Measurements from ENCODE around the gene UACA.
"Not testable (repeated sequence)": the region's sequence is repeated elsewhere in the genome, so short reads cannot be mapped to it uniquely, and the experiment has no call there.

The UACA gene

GRCh38 chr15:70665599-70665998 is 97.8 kb downstream of the UACA start:
- Histone ChIP-seq H3K9me2 (replicated peaks; ENCODE audit: low read depth, low read length) (no peaks in the 10 kb centered on the region), H3K4me1 (ENCODE audit: insufficient read depth, low read length, poor library complexity, severe bottlenecking) (peaks cover 6% of the 10 kb centered on the region), H3K27me3 (ENCODE audit: insufficient read depth, low read length, poor library complexity, severe bottlenecking) (no peaks in the 10 kb centered on the region), H3F3A (ENCODE audit: low read depth) (no peaks in the 10 kb centered on the region), H3K36me3 (ENCODE audit: insufficient read depth, low read length) (no peaks in the 10 kb centered on the region), H3K9ac (ENCODE audit: low read depth, low read length, poor library complexity, severe bottlenecking) (no peak overlapping the region), H3K9me3 (ENCODE audit: insufficient read depth, low read depth, low read length) (no peaks in the 10 kb centered on the region), H3K4me3 (ENCODE audit: low read length, poor library complexity, severe bottlenecking) (no peak overlapping the region), H3K4me2 (ENCODE audit: low read depth, low read length, poor library complexity, severe bottlenecking) (no peak overlapping the region), H2AFZ (ENCODE audit: low read length) (no peak overlapping the region), H4K20me1 (ENCODE audit: insufficient read depth, low read length, poor library complexity, severe bottlenecking) (no peaks in the 10 kb centered on the region), H3K79me2 (ENCODE audit: insufficient read depth, low read length) (no peaks in the 10 kb centered on the region)
- TF ChIP-seq, protein P1, sequence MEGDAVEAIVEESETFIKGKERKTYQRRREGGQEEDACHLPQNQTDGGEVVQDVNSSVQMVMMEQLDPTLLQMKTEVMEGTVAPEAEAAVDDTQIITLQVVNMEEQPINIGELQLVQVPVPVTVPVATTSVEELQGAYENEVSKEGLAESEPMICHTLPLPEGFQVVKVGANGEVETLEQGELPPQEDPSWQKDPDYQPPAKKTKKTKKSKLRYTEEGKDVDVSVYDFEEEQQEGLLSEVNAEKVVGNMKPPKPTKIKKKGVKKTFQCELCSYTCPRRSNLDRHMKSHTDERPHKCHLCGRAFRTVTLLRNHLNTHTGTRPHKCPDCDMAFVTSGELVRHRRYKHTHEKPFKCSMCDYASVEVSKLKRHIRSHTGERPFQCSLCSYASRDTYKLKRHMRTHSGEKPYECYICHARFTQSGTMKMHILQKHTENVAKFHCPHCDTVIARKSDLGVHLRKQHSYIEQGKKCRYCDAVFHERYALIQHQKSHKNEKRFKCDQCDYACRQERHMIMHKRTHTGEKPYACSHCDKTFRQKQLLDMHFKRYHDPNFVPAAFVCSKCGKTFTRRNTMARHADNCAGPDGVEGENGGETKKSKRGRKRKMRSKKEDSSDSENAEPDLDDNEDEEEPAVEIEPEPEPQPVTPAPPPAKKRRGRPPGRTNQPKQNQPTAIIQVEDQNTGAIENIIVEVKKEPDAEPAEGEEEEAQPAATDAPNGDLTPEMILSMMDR (conservative IDR thresholded peaks at IDR 0.05; ENCODE audit: low read length): no peak
- no peak for TF ChIP-seq EZH2phosphoT487 (IDR thresholded peaks at IDR 0.05; ENCODE audit: borderline replicate concordance)

DNA sequence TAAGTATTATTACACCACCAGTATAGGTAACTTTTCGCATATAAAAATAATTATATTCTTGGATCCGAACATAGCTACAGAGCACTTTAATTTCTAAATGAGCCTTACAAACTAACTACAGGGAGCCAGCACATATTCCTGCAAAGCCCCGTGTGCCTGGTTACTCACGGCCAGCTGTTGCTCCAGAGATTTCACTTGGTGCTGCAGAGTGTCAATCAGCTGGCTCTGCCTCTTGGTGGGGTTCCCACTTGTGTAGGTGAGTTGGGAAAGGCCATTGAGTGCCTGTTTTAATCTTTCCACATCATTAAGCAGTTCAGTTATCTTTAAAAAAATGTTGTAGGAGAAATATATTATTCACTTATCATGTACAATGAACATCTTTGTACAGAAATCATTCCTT is 98.9 kb downstream of the UACA start:
- no peaks in the 10 kb centered on the region for H3F3A ChIP-seq (ENCODE audit: low read depth)
- no peak for TF ChIP-seq EZH2phosphoT487 (IDR thresholded peaks at IDR 0.05; ENCODE audit: borderline replicate concordance)
- TF ChIP-seq, protein P1 (conservative IDR thresholded peaks at IDR 0.05; ENCODE audit: low read length): no peak
- H3K4me1 ChIP-seq (ENCODE audit: insufficient read depth, low read length, poor library complexity, severe bottlenecking): peaks cover 11% of the 10 kb centered on the region
- H3K36me3 ChIP-seq (ENCODE audit: insufficient read depth, low read length): no peaks in the 10 kb centered on the region
- H3K4me3 ChIP-seq (ENCODE audit: low read length, poor library complexity, severe bottlenecking): no peak overlapping the region
- no peak overlapping the region for H3K4me2 ChIP-seq (ENCODE audit: low read depth, low read length, poor library complexity, severe bottlenecking)
- no peaks in the 10 kb centered on the region for H3K79me2 ChIP-seq (ENCODE audit: insufficient read depth, low read length)
- no peaks in the 10 kb centered on the region for H4K20me1 ChIP-seq (ENCODE audit: insufficient read depth, low read length, poor library complexity, severe bottlenecking)
- no peaks in the 10 kb centered on the region for H3K9me2 ChIP-seq (replicated peaks; ENCODE audit: low read depth, low read length)
- H2AFZ ChIP-seq (ENCODE audit: low read length): no peak overlapping the region
- H3K27me3 ChIP-seq (ENCODE audit: insufficient read depth, low read length, poor library complexity, severe bottlenecking): no peaks in the 10 kb centered on the region
- H3K9ac ChIP-seq (ENCODE audit: low read depth, low read length, poor library complexity, severe bottlenecking): no peak overlapping the region
- H3K9me3 ChIP-seq (ENCODE audit: insufficient read depth, low read depth, low read length): no peaks in the 10 kb centered on the region

DNA sequence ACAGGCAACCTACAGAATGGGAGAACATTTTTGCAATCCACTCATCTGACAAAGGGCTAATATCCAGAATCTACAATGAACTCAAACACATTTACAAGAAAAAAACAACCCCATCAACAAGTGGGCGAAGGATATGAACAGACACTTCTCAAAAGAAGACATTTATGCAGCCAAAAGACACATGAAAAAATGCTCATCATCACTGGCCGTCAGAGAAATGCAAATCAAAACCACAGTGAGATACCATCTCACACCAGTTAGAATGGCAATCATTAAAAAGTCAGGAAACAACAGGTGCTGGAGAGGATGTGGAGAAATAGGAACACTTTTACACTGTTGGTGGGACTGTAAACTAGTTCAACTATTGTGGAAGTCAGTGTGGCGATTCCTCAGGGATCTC is 100.3 kb downstream of the UACA start:
- H4K20me1 ChIP-seq (ENCODE audit: insufficient read depth, low read length, poor library complexity, severe bottlenecking); H3K9me2 ChIP-seq (replicated peaks; ENCODE audit: low read depth, low read length); H3K27me3 ChIP-seq (ENCODE audit: insufficient read depth, low read length, poor library complexity, severe bottlenecking); H3K36me3 ChIP-seq (ENCODE audit: insufficient read depth, low read length); H3K9ac ChIP-seq (ENCODE audit: low read depth, low read length, poor library complexity, severe bottlenecking); H3K4me3 ChIP-seq (ENCODE audit: low read length, poor library complexity, severe bottlenecking); H3F3A ChIP-seq (ENCODE audit: low read depth); H3K9me3 ChIP-seq (ENCODE audit: insufficient read depth, low read depth, low read length); H3K4me2 ChIP-seq (ENCODE audit: low read depth, low read length, poor library complexity, severe bottlenecking); H2AFZ ChIP-seq (ENCODE audit: low read length); H3K79me2 ChIP-seq (ENCODE audit: insufficient read depth, low read length): not testable (repeated sequence)
- H3K4me1 ChIP-seq (ENCODE audit: insufficient read depth, low read length, poor library complexity, severe bottlenecking): peaks cover 11% of the 10 kb centered on the region

GRCh38 chr15:70659662-70660061 is 103.7 kb downstream of the UACA start:
- Histone ChIP-seq H3K36me3 (ENCODE audit: insufficient read depth, low read length) (no peaks in the 10 kb centered on the region), H3K9ac (ENCODE audit: low read depth, low read length, poor library complexity, severe bottlenecking) (no peak overlapping the region), H4K20me1 (ENCODE audit: insufficient read depth, low read length, poor library complexity, severe bottlenecking) (no peaks in the 10 kb centered on the region), H3K9me3 (ENCODE audit: insufficient read depth, low read depth, low read length) (no peaks in the 10 kb centered on the region), H3K79me2 (ENCODE audit: insufficient read depth, low read length) (no peaks in the 10 kb centered on the region), H3K4me3 (ENCODE audit: low read length, poor library complexity, severe bottlenecking) (no peak overlapping the region), H3K9me2 (replicated peaks; ENCODE audit: low read depth, low read length) (no peaks in the 10 kb centered on the region), H2AFZ (ENCODE audit: low read length) (no peak overlapping the region), H3K4me1 (ENCODE audit: insufficient read depth, low read length, poor library complexity, severe bottlenecking) (peaks cover 11% of the 10 kb centered on the region), H3K4me2 (ENCODE audit: low read depth, low read length, poor library complexity, severe bottlenecking) (no peak overlapping the region), H3K27me3 (ENCODE audit: insufficient read depth, low read length, poor library complexity, severe bottlenecking) (no peaks in the 10 kb centered on the region), H3F3A (ENCODE audit: low read depth) (no peaks in the 10 kb centered on the region)
- TF ChIP-seq, protein P1 (conservative IDR thresholded peaks at IDR 0.05; ENCODE audit: low read length): no peak
- TF ChIP-seq EZH2phosphoT487 (IDR thresholded peaks at IDR 0.05; ENCODE audit: borderline replicate concordance): no peak
